ENCODE results near the gene CTRB2.
A peak's percentile ranks its signal among the peaks of the same experiment; 100 is the strongest.

CTRB2 gene

GRCh38 chr16:75244844-75245758 lies 38.1 kb upstream of the CTRB2 start:
- CTCF ChIA-PET = interaction anchor here (0.6 to 2.4 kb wide), 5 partner anchors 11 to 158 kb away, joined by 4 to 6 read pairs (median 6); no protein-coding TSS in a partner anchor
- Histone ChIP-seq H3K36me3 (ENCODE audit: control insufficient read depth in 2 of 2, insufficient read depth in 1 of 2, low read length in 2 of 2) (peaks cover 0 to 44% of the 10 kb centered on the region in 2 experiments; a peak in 1 of 3 replicates), H3K9me3 (ENCODE audit: control insufficient read depth, insufficient read depth, low read depth, low read length) (no peaks in the 10 kb centered on the region), H3K4me1 (ENCODE audit: control insufficient read depth, insufficient read depth, low read length) (peaks cover 2% of the 10 kb centered on the region; the same call in 1 of the 2 replicates), H3K4me3 (ENCODE audit: low read depth, low read length) (no peak overlapping the region), H3K27ac (ENCODE audit: extremely low read depth, low read depth, low read length) (0 out of 2 replicates have a peak overlapping the region, but pooled peaks have one; percentile 28)
- POLR2A ChIA-PET = interaction anchor here (1.1 to 1.2 kb wide), 2 partner anchors 9 to 11 kb away, joined by 7 to 9 read pairs; no protein-coding TSS in a partner anchor
- TF ChIP-seq, protein P1, sequence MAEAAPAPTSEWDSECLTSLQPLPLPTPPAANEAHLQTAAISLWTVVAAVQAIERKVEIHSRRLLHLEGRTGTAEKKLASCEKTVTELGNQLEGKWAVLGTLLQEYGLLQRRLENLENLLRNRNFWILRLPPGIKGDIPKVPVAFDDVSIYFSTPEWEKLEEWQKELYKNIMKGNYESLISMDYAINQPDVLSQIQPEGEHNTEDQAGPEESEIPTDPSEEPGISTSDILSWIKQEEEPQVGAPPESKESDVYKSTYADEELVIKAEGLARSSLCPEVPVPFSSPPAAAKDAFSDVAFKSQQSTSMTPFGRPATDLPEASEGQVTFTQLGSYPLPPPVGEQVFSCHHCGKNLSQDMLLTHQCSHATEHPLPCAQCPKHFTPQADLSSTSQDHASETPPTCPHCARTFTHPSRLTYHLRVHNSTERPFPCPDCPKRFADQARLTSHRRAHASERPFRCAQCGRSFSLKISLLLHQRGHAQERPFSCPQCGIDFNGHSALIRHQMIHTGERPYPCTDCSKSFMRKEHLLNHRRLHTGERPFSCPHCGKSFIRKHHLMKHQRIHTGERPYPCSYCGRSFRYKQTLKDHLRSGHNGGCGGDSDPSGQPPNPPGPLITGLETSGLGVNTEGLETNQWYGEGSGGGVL (tag by site-specific recombination; IDR thresholded peaks at IDR 0.05) = peak; percentile 72
- peak; percentile 33; the same call in 1 of the 2 replicates for TF ChIP-seq SP2 (tag by site-specific recombination; IDR thresholded peaks at IDR 0.05)
- peak; percentile 34; the same call in 1 of the 2 replicates for TF ChIP-seq ZBTB20 (tag by site-specific recombination; IDR thresholded peaks at IDR 0.05)
- no peak for TF ChIP-seq ZNF341 (tag by site-specific recombination; IDR thresholded peaks at IDR 0.05; ENCODE audit: low read depth)
- TF ChIP-seq GLIS1 (tag by site-specific recombination; IDR thresholded peaks at IDR 0.05) = peak; percentile 53; the same call in 1 of the 2 replicates
- peak; percentile 74 for TF ChIP-seq GLIS2 (tag by site-specific recombination; IDR thresholded peaks at IDR 0.05)
- TF ChIP-seq, protein P2, sequence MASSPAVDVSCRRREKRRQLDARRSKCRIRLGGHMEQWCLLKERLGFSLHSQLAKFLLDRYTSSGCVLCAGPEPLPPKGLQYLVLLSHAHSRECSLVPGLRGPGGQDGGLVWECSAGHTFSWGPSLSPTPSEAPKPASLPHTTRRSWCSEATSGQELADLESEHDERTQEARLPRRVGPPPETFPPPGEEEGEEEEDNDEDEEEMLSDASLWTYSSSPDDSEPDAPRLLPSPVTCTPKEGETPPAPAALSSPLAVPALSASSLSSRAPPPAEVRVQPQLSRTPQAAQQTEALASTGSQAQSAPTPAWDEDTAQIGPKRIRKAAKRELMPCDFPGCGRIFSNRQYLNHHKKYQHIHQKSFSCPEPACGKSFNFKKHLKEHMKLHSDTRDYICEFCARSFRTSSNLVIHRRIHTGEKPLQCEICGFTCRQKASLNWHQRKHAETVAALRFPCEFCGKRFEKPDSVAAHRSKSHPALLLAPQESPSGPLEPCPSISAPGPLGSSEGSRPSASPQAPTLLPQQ (tag by site-specific recombination; IDR thresholded peaks at IDR 0.05) = peak; percentile 37; the same call in 1 of the 2 replicates
- TF ChIP-seq, protein P3, sequence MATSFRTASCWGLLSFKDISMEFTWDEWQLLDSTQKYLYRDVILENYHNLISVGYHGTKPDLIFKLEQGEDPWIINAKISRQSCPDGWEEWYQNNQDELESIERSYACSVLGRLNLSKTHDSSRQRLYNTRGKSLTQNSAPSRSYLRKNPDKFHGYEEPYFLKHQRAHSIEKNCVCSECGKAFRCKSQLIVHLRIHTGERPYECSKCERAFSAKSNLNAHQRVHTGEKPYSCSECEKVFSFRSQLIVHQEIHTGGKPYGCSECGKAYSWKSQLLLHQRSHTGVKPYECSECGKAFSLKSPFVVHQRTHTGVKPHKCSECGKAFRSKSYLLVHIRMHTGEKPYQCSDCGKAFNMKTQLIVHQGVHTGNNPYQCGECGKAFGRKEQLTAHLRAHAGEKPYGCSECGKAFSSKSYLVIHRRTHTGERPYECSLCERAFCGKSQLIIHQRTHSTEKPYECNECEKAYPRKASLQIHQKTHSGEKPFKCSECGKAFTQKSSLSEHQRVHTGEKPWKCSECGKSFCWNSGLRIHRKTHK (tag by site-specific recombination; IDR thresholded peaks at IDR 0.05) = no peak
- TF ChIP-seq, protein P4, sequence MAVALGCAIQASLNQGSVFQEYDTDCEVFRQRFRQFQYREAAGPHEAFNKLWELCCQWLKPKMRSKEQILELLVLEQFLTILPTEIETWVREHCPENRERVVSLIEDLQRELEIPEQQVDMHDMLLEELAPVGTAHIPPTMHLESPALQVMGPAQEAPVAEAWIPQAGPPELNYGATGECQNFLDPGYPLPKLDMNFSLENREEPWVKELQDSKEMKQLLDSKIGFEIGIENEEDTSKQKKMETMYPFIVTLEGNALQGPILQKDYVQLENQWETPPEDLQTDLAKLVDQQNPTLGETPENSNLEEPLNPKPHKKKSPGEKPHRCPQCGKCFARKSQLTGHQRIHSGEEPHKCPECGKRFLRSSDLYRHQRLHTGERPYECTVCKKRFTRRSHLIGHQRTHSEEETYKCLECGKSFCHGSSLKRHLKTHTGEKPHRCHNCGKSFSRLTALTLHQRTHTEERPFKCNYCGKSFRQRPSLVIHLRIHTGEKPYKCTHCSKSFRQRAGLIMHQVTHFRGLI (tag by site-specific recombination; IDR thresholded peaks at IDR 0.05) = peak; percentile 49; the same call in 1 of the 2 replicates
- TF ChIP-seq ZNF335 (tag by site-specific recombination; conservative IDR thresholded peaks at IDR 0.05) = peak; percentile 35; the same call in 1 of the 2 replicates
- TF ChIP-seq ZNF785 (tag by site-specific recombination; IDR thresholded peaks at IDR 0.05) = no peak
- TF ChIP-seq ZNF426 (tag by site-specific recombination; IDR thresholded peaks at IDR 0.05) = no peak
- TF ChIP-seq ZNF549 (tag by site-specific recombination; IDR thresholded peaks at IDR 0.05) = no peak
- peak; percentile 83 for TF ChIP-seq ZNF223 (tag by site-specific recombination; IDR thresholded peaks at IDR 0.05)
- peak; percentile 68 for TF ChIP-seq PATZ1 (tag by site-specific recombination; IDR thresholded peaks at IDR 0.05)
- TF ChIP-seq ZNF600 (tag by site-specific recombination; IDR thresholded peaks at IDR 0.05) = no peak
- TF ChIP-seq, protein P5, sequence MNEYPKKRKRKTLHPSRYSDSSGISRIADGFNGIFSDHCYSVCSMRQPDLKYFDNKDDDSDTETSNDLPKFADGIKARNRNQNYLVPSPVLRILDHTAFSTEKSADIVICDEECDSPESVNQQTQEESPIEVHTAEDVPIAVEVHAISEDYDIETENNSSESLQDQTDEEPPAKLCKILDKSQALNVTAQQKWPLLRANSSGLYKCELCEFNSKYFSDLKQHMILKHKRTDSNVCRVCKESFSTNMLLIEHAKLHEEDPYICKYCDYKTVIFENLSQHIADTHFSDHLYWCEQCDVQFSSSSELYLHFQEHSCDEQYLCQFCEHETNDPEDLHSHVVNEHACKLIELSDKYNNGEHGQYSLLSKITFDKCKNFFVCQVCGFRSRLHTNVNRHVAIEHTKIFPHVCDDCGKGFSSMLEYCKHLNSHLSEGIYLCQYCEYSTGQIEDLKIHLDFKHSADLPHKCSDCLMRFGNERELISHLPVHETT (tag by site-specific recombination; IDR thresholded peaks at IDR 0.05) = no peak
- peak; percentile 49 for TF ChIP-seq ZBTB17 (tag by site-specific recombination; IDR thresholded peaks at IDR 0.05)
- TF ChIP-seq ZIC2 (tag by site-specific recombination; IDR thresholded peaks at IDR 0.05) = peak; percentile 57

All from HEK293 (cell line).